HG03442 (cell line): ENCODE measurements around the gene ACR.

Experiments
- ATAC-seq: cut with Tn5 transposase; IDR thresholded peaks from one replicate; pipeline ENCODE4 v1.9.1; 2021; ENCODE audit warnings: mild to moderate bottlenecking, moderate library complexity; ENCODE audit not compliant: unreplicated experiment

Gene ACR

DNA sequence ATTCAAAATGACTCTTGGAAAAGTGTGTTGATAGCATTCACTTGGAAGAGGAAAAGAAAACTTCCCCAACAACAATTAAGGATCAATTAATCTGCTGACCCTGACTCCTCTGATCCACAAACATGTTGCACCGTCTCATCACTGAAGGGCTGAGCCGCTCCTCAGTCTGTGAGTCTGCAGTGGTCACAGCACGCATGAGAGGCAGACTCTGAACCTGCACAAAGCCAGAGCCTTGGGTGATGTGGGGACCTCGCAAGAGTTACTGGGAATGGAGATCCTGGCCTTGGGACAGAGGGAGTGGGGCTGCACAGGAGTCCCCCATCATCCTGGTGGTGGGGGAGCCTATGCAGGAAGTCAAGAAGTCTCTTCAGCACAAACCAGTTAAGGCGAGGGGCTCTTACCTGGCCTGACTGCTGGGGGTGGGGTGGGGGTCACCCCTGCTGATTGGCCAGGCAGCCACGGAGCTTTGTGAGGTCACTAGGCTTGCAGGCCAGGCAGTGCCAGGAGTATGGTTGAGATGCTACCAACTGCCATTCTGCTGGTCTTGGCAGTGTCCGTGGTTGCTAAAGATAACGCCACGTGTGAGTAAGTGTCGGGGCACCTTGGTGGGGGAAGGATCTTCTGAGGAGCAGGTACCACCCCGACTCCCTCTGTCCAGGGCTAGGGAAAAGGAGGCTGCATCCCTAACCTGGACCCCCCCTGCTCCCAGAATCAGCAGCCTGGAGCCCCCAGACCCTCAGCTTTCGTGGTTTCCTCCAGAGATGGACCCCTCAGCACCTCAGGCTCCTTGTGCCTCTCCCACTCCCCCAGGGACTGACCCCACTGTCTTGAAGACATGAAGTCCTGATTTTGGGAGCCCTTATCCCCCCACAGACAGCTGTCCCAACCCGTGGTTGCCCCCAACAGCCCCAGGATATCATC lies at the start of gene ACR:
Gene ACR, plus strand, starts transcription at position 477 of the 921 bp plus-strand sequence. Its CDS starts 32 bp downstream, at position 509.
- ATAC-seq, result no peak

DNA sequence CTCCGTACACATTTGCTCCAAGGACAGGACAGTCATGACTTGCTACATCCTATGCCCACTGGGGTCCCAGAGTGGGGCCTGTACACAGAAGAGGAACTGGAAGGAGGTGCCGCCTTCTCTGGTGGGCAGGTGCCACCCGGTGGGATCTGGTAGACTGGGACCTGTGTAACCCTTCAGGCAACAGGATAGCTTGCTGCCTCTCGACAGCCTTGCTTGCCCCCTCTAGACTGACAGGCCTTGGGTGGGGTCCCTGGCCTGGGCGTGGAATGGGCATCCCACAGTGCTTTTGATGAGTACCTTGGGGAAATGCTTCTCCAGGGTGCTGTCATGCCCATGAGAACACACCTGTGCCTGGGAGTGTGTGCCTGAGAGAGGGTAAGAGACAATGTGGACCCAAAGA lies 49.6 kb upstream of the ACR start:
- ATAC-seq, result no peak

DNA sequence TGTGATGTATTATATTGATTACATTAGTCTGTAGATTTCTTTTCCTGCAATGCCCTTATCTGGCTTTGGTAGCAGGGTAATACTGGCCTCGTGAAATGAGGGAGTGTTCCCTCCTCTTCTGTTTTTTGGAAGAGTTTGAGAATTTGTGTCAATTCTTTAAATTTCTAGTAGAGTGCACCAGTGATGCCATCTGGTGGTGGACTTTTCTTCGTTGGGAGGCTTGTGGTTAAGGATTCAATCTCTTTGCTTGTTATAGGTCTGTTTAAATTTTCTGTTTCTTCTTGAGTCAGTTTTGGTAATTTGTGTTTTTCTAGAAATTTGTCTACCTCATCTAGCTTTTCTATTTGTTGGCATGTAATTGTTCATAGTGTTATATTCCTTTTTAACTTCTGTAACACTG lies 46.5 kb upstream of the ACR start:
- no peak for ATAC-seq

DNA sequence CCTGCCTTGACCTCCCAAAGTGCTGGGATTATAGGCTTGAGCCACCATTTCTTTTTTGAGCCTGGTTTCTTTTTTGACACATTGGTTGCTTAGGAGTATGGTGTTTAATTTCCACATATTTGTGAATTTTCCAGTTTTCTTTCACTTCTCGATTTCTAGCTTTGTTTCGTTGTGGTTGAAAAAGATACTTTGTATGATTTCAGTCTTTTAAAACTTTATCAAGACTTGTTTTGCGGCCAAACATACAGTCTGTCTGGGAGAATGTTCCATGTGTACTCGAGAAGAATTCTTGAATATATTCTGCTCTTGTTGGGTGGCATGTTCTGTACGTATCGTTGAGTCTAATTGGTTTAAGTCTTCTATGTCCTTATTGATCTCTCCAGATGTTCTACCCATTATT lies 44.5 kb upstream of the ACR start:
- no peak for ATAC-seq

DNA sequence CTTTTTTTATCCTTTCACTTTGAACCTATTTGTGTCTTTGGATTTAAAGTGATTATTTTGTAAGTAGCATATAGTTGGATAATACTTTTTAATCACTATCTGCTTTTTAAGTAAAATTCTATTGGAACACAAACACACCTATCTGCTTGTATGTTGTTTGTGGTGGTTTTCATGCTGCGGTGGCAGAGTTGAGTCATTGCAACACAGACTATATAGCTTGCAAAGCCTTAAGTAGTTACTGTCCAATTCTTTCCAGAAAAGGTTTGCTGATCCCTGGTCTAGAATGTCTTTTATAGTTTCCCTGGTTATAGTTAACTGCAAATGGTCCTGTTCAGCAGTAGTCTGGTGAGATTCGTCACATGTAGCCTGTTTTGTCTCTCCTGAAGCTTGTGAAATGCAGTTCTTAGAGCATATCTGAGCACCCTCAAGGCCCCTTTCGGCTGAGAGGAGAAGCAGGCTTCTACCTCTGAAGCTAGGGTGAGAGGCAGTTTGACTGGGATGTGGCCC lies 43.9 kb upstream of the ACR start:
- ATAC-seq, result no peak

DNA sequence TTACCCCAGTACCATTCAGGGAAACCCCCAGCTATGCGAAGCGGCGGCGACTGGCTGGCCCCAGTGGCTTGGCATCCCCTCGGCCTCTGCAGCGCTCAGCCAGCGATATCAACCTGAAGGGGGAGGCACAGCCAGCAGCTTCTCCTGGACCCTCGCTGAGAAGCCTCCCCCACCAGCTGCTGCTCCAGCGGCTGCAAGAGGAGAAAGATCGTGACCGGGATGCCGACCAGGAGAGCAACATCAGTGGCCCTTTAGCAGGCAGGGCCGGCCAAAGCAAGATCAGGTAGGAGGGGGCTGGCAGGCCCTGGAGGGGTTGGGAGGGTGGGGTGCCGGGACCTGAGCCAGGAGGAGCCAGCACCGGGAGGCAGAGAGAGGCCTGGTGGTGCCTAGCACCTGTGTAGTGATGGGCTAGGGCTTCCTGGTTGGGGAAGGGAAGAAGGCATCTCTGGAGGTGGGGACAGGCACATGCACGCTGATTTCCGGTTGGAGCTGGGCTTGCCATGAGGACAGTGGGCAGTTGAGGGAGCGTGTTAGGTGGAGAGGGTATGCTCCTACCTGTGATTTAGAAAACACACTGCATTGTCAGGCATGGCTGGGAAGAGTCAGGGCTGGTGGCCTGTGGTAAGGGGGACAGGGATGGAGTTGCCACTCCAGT lies 43.1 kb upstream of the ACR start:
- ATAC-seq, result no peak

GRCh38 chr22:50695421-50696250 lies 42.4 kb upstream of the ACR start:
- ATAC-seq, result no peak

DNA sequence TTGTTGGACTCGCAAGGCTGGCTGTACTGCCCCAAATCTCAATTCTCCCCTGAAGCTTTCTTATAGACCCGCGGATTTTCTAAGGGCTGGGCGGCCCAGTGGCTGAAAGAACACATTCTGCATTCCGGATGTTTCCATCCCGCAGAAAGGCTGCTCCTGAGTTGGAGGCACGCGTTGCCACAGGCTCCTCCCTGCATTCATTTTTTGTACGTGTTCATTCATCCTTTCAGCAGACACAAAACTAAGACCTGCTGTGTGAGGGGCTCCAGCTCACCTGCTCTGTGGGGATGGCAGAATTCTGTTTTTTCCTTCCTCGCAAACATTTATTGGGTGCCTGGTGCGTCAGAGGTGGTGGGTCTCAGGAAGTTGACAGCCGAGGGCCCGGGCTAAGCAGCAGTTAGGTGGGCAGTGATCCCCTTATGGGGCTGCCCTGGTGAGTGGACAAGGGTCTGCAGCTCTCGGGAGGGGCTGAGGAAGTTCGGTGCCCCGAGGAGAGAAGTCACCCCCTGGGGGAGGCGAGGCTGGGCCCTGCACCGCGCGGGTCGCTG lies 41.7 kb upstream of the ACR start:
- no peak for ATAC-seq

GRCh38 chr22:50696799-50697561 lies 41.0 kb upstream of the ACR start:
- ATAC-seq, result no peak

- ATAC-seq, result no peak
Observed at GRCh38 chr22:50697667-50698506, 40.1 kb upstream of the ACR start.

DNA sequence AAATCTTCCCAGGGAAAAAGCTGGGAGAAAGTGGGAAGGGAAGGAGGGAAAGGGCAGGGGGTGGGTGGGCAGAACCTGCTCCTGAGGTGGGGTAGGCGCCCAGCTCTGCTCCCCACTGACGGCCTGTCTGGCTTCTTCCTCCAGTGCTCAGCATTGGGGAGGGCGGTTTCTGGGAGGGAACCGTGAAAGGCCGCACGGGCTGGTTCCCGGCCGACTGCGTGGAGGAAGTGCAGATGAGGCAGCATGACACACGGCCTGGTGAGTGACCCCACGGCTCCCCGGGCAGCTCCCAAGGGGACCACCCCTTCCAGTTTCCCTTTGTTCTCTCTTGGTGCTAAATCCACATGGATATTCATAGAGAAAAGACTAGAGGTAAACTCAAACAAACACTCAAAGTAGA lies 39.5 kb upstream of the ACR start:
- no peak for ATAC-seq

DNA sequence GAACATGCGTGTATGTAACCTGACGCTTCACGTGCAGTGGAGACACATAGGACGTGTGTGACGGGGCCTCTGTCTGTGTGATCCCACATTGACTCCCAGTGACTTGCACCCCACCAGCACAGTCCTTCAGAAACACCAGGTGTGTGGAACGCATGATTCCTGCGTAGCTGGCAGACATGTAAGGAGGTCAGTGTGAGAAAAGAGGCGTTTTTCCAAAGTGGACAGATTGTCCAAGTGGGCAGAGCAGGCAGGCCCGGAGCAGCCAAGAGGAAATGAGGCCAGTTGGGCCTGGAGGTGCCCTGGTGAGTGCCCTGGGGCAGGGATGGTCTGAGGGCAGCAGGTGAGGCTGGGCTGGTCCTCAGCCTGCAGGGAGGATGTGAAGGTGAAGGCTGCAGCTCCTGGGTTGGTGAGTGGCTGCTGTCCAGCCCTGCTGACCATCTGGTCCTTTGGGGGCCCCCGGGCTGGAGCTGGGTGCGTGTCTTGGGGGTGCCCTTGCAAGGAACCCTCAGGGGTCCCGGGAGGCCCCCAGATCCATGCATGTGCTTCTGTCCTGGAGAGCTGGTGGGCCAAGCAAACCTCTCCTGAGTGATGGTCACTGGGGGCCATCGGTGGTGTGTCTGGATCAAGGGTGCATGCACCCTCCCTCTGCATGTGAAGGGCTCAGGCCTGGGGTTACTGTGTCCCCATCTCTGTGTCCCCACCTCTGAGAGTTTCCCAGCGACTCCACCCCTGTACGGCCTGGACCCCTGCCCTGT lies 38.8 kb upstream of the ACR start:
- no peak for ATAC-seq

- no peak for ATAC-seq
Observed at GRCh38 chr22:50699756-50700386, 38.1 kb upstream of the ACR start.

GRCh38 chr22:50700387-50701075 lies 37.5 kb upstream of the ACR start:
- no peak for ATAC-seq

DNA sequence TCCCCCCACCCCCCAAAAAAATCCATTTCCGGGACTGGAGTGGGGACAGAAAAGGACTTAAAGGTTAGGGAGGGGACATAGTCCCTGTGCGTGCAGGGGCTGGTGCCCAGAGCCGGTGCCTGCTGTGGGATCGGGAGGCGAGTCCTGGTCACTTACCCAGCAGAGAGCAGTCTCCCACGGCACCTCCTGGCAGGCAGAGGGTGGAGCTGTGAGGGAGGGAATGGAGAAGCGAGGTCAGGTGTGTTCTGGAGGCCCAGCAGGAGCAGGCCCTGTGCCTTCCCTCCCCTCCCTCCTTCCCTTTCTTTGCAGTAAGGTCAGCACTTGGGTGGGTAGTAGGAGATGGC lies 37.0 kb upstream of the ACR start:
- no peak for ATAC-seq

DNA sequence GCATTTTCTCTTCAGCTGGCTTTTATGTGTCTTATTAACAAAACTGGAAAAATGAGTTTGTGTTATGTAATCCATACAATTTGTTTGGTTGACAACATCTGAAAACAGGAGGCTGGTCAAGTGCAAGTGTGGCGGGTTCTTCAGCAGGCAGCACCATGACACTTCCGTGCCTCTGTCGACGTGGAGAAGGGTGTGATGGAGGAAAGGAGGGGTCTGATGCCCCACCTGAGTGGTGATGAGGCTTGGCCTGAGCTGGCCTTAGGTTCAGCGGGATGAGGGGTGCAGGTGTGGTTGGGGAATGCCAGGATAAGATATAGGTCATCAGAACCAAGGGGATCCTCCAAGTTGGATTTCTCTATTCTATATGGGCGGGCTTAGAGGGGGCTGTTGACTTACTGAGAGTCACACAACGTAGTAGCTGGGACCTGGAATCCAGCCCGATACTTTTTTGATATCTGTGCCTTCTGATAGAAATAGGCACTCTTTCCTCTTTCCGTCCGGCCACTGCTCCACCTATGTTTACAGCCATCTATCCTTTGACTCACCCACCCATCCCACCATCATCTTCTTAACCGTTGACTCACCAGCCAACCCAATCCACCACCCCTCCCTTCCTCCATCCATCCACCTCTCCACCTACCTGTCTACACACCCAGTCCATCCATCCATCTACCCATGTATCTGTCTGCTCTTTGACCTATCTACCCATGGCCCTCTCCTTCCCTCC lies 36.4 kb upstream of the ACR start:
- ATAC-seq, result no peak

DNA sequence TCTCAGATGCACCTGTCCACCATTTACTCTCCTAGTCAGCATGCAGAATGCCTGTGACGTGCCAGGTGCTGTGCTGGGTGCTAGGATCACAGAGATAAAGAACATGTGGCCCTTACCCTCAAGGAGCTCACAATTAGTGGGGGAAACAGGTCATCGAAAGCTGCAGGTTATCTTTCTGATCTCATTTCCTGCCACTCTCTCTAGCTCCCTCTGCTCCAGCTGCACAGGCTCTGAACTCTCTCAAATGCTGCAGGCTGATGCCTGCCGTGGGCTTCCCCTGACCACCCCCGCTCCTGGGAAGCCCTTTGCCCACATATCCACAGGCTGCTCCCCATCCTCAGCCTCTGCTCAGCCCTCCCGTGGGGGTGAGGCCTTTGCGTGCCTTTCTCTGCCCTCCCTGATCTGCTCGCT lies 35.7 kb upstream of the ACR start:
- no peak for ATAC-seq
